Trophoblast cell (in vitro differentiated cells and primary cell): ENCODE results near the gene NFATC1.

ENCODE experiments used
- DNase-seq, 2 donors: peaks; one replicate each; pipeline ENCODE4 v3.0.0-alpha.2; 2016
- H2AFZ ChIP-seq: 2 replicates; pipeline ENCODE4 v1.6.1; 2013; ENCODE audit warnings: low read length, moderate library complexity, mild to moderate bottlenecking; ENCODE audit not compliant: insufficient read depth, poor library complexity
- H2AK5ac ChIP-seq: 2 replicates; pipeline ENCODE4 v1.6.1; 2013; ENCODE audit warnings: mild to moderate bottlenecking, low read length
- H2BK120ac ChIP-seq: 2 replicates; pipeline ENCODE4 v1.6.1; 2013; ENCODE audit warnings: low read length, mild to moderate bottlenecking, moderate library complexity; ENCODE audit not compliant: insufficient read depth, poor library complexity
- H2BK12ac ChIP-seq: 2 replicates; pipeline ENCODE4 v1.6.1; 2013; ENCODE audit warnings: mild to moderate bottlenecking, low read length, moderate library complexity
- H2BK5ac ChIP-seq: 2 replicates; pipeline ENCODE4 v1.6.1; 2013; ENCODE audit warnings: low read length, low read depth, moderate library complexity, mild to moderate bottlenecking; ENCODE audit not compliant: poor library complexity
- H3K14ac ChIP-seq: 2 replicates; pipeline ENCODE4 v1.6.1; 2013; ENCODE audit warnings: mild to moderate bottlenecking, low read length
- H3K18ac ChIP-seq: 2 replicates; pipeline ENCODE4 v1.6.1; 2013; ENCODE audit warnings: mild to moderate bottlenecking, low read length
- H3K23ac ChIP-seq: 2 replicates; pipeline ENCODE4 v1.6.1; 2013; ENCODE audit warnings: low read length
- H3K27ac ChIP-seq: 2 replicates; pipeline ENCODE4 v1.5.1; 2013; ENCODE audit warnings: low read depth, mild to moderate bottlenecking, inconsistent platforms, low read length, moderate library complexity
- H3K27me3 ChIP-seq: 2 replicates; pipeline ENCODE4 v1.6.1; 2013; ENCODE audit warnings: inconsistent platforms, mild to moderate bottlenecking, low read length, moderate library complexity; ENCODE audit not compliant: insufficient read depth
- H3K36me3 ChIP-seq, 2 experiments: 1 replicate in 1 of 2; 2 replicates in 1 of 2; pipeline ENCODE4 v1.6.1; 2013; ENCODE audit warnings: low read length in 2 of 2, mild to moderate bottlenecking in 2 of 2, moderate library complexity in 1 of 2; ENCODE audit not compliant: insufficient read depth in 2 of 2, control insufficient read depth in 1 of 2
- H3K4ac ChIP-seq: 2 replicates; pipeline ENCODE4 v1.6.1; 2013; ENCODE audit warnings: low read depth, mild to moderate bottlenecking, low read length, moderate library complexity
- H3K4me1 ChIP-seq, 2 experiments: 1 replicate in 1 of 2; 2 replicates in 1 of 2; pipeline ENCODE4 v1.6.1; 2013; ENCODE audit warnings: low read length in 2 of 2, mild to moderate bottlenecking in 2 of 2, moderate library complexity in 1 of 2; ENCODE audit not compliant: insufficient read depth in 2 of 2, control insufficient read depth in 1 of 2
- H3K4me2 ChIP-seq: 2 replicates; pipeline ENCODE4 v1.6.1; 2013; ENCODE audit warnings: inconsistent platforms, mild to moderate bottlenecking, low read length, moderate library complexity
- H3K4me3 ChIP-seq: 2 replicates; pipeline ENCODE4 v1.5.1; 2013; ENCODE audit warnings: mild to moderate bottlenecking, low read depth, low read length, inconsistent platforms
- H3K79me1 ChIP-seq: one replicate; pipeline ENCODE4 v1.6.1; 2013; ENCODE audit warnings: low read length
- H3K79me2 ChIP-seq: 2 replicates; pipeline ENCODE4 v1.6.1; 2013; ENCODE audit warnings: low read length, mild to moderate bottlenecking; ENCODE audit not compliant: control insufficient read depth, insufficient read depth, poor library complexity
- H3K9ac ChIP-seq: 2 replicates; pipeline ENCODE4 v1.6.1; 2013; ENCODE audit warnings: mild to moderate bottlenecking, low read length
- H3K9me3 ChIP-seq: 2 replicates; pipeline ENCODE4 v1.6.1; 2013; ENCODE audit warnings: low read depth, mild to moderate bottlenecking, control low read depth, inconsistent platforms, low read length; ENCODE audit not compliant: insufficient read depth
- H4K12ac ChIP-seq: 2 replicates; pipeline ENCODE4 v1.6.1; 2013; ENCODE audit warnings: low read depth, mild to moderate bottlenecking, low read length, moderate library complexity
- H4K8ac ChIP-seq: 2 replicates; pipeline ENCODE4 v1.6.1; 2013; ENCODE audit warnings: low read depth, mild to moderate bottlenecking, low read length, moderate library complexity
- H4K91ac ChIP-seq: one replicate; pipeline ENCODE4 v1.6.1; 2013; ENCODE audit warnings: low read depth, mild to moderate bottlenecking, low read length, moderate library complexity
- WGBS: extraction: QIAGEN DNeasy Blood & Tissue Kit; methylation state at CpG from one replicate; pipeline ENCODE4 v1.1.7; 2013; ENCODE audit warnings: missing lambda C conversion rate; ENCODE audit not compliant: insufficient read length, insufficient coverage; ENCODE audit errors: extremely low coverage; 5-methylcytosine and 5-hydroxymethylcytosine counted together

NFATC1 gene

GRCh38 chr18:79489051-79489898 is 93.5 kb downstream of the NFATC1 start:
- Histone ChIP-seq H4K8ac (no peak overlapping the region), H3K27me3 (no peaks in the 10 kb centered on the region), H3K14ac (no peak overlapping the region), H3K18ac (no peak overlapping the region), H2BK12ac (no peak overlapping the region), H3K27ac (no peak overlapping the region), H2AFZ (no peak overlapping the region), H3K36me3 (peaks cover 3 to 4% of the 10 kb centered on the region in 2 experiments), H2AK5ac (no peak overlapping the region), H3K9ac (no peak overlapping the region), H4K12ac (no peak overlapping the region), H3K4ac (no peak overlapping the region), H3K4me1 (peaks cover 8 to 9% of the 10 kb centered on the region in 2 experiments), H2BK5ac (no peak overlapping the region), H2BK120ac (no peak overlapping the region), H4K91ac (no peak overlapping the region), H3K9me3 (no peaks in the 10 kb centered on the region), H3K4me3 (peak overlapping the region; percentile 39), H3K4me2 (no peak overlapping the region), H3K23ac (no peak overlapping the region), H3K79me1 (no peaks in the 10 kb centered on the region), H3K79me2 (peaks cover 2% of the 10 kb centered on the region)
- WGBS = no CpG with 5 or more reads among the region's 32 CpGs
- DNase-seq = no peak

DNA sequence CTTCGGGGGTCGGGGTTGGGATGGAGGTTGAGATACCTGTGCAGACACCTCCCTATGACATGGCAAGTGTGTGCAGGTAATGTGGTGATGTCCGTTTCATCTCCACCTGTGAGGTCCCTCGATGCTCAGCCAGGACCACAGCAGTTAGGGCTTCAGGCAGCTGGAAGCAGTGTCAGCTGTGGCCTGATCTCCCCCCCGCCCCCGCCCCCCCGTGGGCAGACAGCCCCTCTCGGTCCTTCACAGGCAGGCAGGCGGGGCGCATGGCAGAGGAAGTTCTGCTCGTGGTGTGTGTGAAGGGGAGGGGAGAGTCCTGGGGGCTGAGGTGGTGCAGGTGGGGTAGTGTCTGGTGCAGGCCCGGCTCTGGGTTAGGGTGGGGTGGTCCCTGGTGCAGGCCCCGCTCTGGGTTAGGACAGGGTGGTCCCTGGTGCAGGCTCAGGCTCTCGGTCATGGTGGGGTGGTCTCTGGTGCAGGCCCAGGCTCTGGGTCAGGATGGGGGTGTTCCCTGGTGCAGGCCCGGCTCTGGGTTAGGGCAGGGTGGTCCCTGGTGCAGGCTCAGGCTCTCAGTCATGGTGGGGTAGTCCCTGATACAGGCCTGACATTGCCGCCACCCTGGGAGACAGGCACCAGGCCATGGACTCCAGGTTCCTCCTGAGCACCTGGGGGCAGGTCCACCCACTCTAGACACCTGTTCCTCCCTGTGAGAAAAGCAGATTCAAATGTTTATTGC is 94.3 kb downstream of the NFATC1 start:
- H3K4ac ChIP-seq = no peak overlapping the region
- H2BK5ac ChIP-seq = no peak overlapping the region
- no peak overlapping the region for H2AK5ac ChIP-seq
- no peak overlapping the region for H4K91ac ChIP-seq
- WGBS = no CpG with 5 or more reads among the region's 16 CpGs
- peaks cover 3 to 4% of the 10 kb centered on the region in 2 experiments for H3K36me3 ChIP-seq
- no peak overlapping the region for H3K14ac ChIP-seq
- DNase-seq = no peak
- H3K18ac ChIP-seq = no peak overlapping the region
- no peaks in the 10 kb centered on the region for H3K9me3 ChIP-seq
- peaks cover 1% of the 10 kb centered on the region for H3K79me2 ChIP-seq
- no peaks in the 10 kb centered on the region for H3K27me3 ChIP-seq
- H3K79me1 ChIP-seq = no peaks in the 10 kb centered on the region
- no peak overlapping the region for H3K4me2 ChIP-seq
- no peak overlapping the region for H3K9ac ChIP-seq
- no peak overlapping the region for H2BK120ac ChIP-seq
- H4K12ac ChIP-seq = no peak overlapping the region
- peaks cover 3 to 4% of the 10 kb centered on the region in 2 experiments for H3K4me1 ChIP-seq
- H3K27ac ChIP-seq = no peak overlapping the region
- no peak overlapping the region for H3K23ac ChIP-seq
- no peak overlapping the region for H4K8ac ChIP-seq
- H2BK12ac ChIP-seq = no peak overlapping the region
- H3K4me3 ChIP-seq = no peak overlapping the region
- no peak overlapping the region for H2AFZ ChIP-seq

GRCh38 chr18:79490626-79491041 is 94.9 kb downstream of the NFATC1 start:
- Histone ChIP-seq H3K4me2 (no peak overlapping the region), H3K9me3 (peaks cover 2% of the 10 kb centered on the region), H2BK5ac (no peak overlapping the region), H3K4ac (no peak overlapping the region), H3K23ac (no peak overlapping the region), H3K36me3 (peaks cover 3 to 4% of the 10 kb centered on the region in 2 experiments), H3K18ac (no peak overlapping the region), H2AFZ (no peak overlapping the region), H2BK12ac (no peak overlapping the region), H4K8ac (no peak overlapping the region), H3K79me2 (no peaks in the 10 kb centered on the region), H3K27ac (no peak overlapping the region), H2BK120ac (no peak overlapping the region), H3K14ac (no peak overlapping the region), H3K4me3 (no peak overlapping the region), H3K27me3 (no peaks in the 10 kb centered on the region), H3K79me1 (no peaks in the 10 kb centered on the region), H4K12ac (no peak overlapping the region), H4K91ac (no peak overlapping the region), H3K9ac (no peak overlapping the region), H3K4me1 (no peaks in the 10 kb centered on the region), H2AK5ac (no peak overlapping the region)
- no CpG with 5 or more reads among the region's 22 CpGs for WGBS
- DNase-seq = no peak

DNA sequence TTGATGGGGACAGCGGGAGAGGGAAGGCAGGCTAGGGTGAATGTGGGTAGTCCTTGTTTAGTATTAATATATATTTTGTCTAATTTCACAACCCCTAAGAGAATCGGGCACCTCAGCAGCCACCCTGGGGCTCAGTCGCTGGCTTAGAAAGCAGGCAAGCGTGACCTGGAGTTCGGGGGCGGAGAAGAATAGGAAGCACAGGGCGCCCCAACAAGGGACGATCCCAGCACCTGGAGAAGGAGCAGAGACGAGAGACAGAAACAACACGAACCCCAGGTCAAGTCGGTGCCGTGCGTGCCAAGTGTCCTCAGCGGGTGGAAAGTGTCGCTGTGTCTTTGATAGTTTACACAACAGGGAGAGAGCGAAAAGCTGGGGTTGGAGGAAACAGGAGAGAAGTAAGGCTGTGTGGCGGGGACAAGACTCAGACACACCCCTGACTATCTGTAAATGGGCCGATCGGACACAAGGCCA is 95.4 kb downstream of the NFATC1 start:
- Histone ChIP-seq H3K4me2 (no peak overlapping the region), H2BK120ac (no peak overlapping the region), H3K9ac (no peak overlapping the region), H3K18ac (no peak overlapping the region), H3K4me3 (no peak overlapping the region), H2AFZ (no peak overlapping the region), H3K36me3 (peaks cover 3 to 4% of the 10 kb centered on the region in 2 experiments), H3K14ac (no peak overlapping the region), H4K91ac (no peak overlapping the region), H2BK12ac (no peak overlapping the region), H3K79me1 (no peaks in the 10 kb centered on the region), H3K9me3 (peaks cover 2% of the 10 kb centered on the region), H3K4ac (no peak overlapping the region), H2BK5ac (no peak overlapping the region), H3K23ac (no peak overlapping the region), H3K27me3 (no peaks in the 10 kb centered on the region), H3K79me2 (no peaks in the 10 kb centered on the region), H3K4me1 (no peaks in the 10 kb centered on the region), H3K27ac (no peak overlapping the region), H4K12ac (no peak overlapping the region), H2AK5ac (no peak overlapping the region), H4K8ac (no peak overlapping the region)
- no peak for DNase-seq
- WGBS = no CpG with 5 or more reads among the region's 19 CpGs
